OCI-LY7 (cell line): ENCODE results near the gene TMEM176A. TPM values are rescaled to one million over a fixed set of nuclear protein-coding genes. Genes with fewer than 3 reads are reported as not detected.

Experiments
- BruUV-seq: library from RNA; stranded (reverse); fragments of 400-500 nt; replicated peaks from 2 replicates; lab custom pipeline; 2021; lab: Mats Ljungman, UMichigan
- CTCF ChIA-PET: fragments of 300-600 bp; sonication (Branson Sonifier 250); formaldehyde crosslinking; loops from one replicate; lab custom pipeline; 2022; ENCODE audit warnings: antibody characterized with exemption; ENCODE audit not compliant: unreplicated experiment; lab: Charles Lee
- POLR2A ChIA-PET: fragments of 300-600 bp; sonication (Branson Sonifier 250); formaldehyde crosslinking; loops from one replicate; lab custom pipeline; 2022; ENCODE audit warnings: antibody characterized with exemption; lab: Charles Lee
- DNase-seq: peaks from one replicate; pipeline ENCODE4 v3.0.0-alpha.2; 2015; ENCODE audit warnings: low spot score
- H2AFZ ChIP-seq: fragments of 200-600 bp; sonication (generic), shearing (Covaris generic); 2 replicates; pipeline ENCODE4 v1.6.1; 2014; ENCODE audit warnings: mild to moderate bottlenecking, antibody characterized with exemption, low read length, moderate library complexity
- H3K27ac ChIP-seq: fragments of 200-600 bp; sonication (generic); 2 replicates; pipeline ENCODE4 v1.5.1; 2014; ENCODE audit warnings: mixed run types, low read depth, mild to moderate bottlenecking, moderate library complexity, low read length, inconsistent platforms; ENCODE audit not compliant: poor library complexity, severe bottlenecking
- H3K36me3 ChIP-seq: fragments of 200-600 bp; sonication (generic); 2 replicates; pipeline ENCODE4 v1.6.1; 2014; ENCODE audit warnings: mild to moderate bottlenecking, antibody characterized with exemption, low read length, moderate library complexity, mixed read lengths; ENCODE audit not compliant: insufficient read depth
- H3K4me1 ChIP-seq: fragments of 200-600 bp; sonication (generic); 2 replicates; pipeline ENCODE4 v1.5.1; 2014; ENCODE audit warnings: mild to moderate bottlenecking, low read length; ENCODE audit not compliant: insufficient read depth, poor library complexity, severe bottlenecking
- H3K4me2 ChIP-seq: fragments of 200-600 bp; sonication (generic); 2 replicates; pipeline ENCODE4 v1.6.1; 2014; ENCODE audit warnings: mild to moderate bottlenecking, low read length
- H3K4me3 ChIP-seq: fragments of 200-600 bp; sonication (generic); 2 replicates; pipeline ENCODE4 v1.5.1; 2014; ENCODE audit warnings: mild to moderate bottlenecking, low read depth, low read length; ENCODE audit not compliant: poor library complexity, severe bottlenecking
- H3K79me2 ChIP-seq: fragments of 200-600 bp; sonication (generic); 2 replicates; pipeline ENCODE4 v1.6.1; 2016; ENCODE audit warnings: low read depth, mild to moderate bottlenecking, low read length, moderate library complexity, mixed read lengths; ENCODE audit not compliant: insufficient read depth
- H3K9me2 ChIP-seq: fragments of 200-600 bp; sonication (generic); 2 replicates; pipeline ENCODE4 v1.6.1; 2016; ENCODE audit warnings: mild to moderate bottlenecking, low read length, mixed read lengths; ENCODE audit not compliant: insufficient read depth
- H3K9me3 ChIP-seq: fragments of 200-600 bp; sonication (generic); 2 replicates; pipeline ENCODE4 v1.6.1; 2014; ENCODE audit warnings: mild to moderate bottlenecking, mixed run types, low read length, mixed read lengths
- H4K20me1 ChIP-seq: fragments of 200-600 bp; sonication (generic); 2 replicates; pipeline ENCODE4 v1.6.1; 2014; ENCODE audit warnings: mild to moderate bottlenecking, antibody characterized with exemption, low read length, moderate library complexity, mixed read lengths; ENCODE audit not compliant: insufficient read depth
- CTCF ChIP-seq: fragments of 200-600 bp; sonication (generic); conservative IDR thresholded peaks from 2 replicates; pipeline ENCODE4 v1.5.1; 2014; ENCODE audit warnings: mild to moderate bottlenecking, antibody characterized with exemption, low read length, moderate library complexity, mixed read lengths
- EZH2phosphoT487 ChIP-seq: fragments of 200-600 bp; sonication (generic); IDR thresholded peaks from 2 replicates; pipeline ENCODE4 v1.6.1; 2018; ENCODE audit warnings: low read depth, borderline replicate concordance, mild to moderate bottlenecking, mixed run types, antibody characterized with exemption, low read length, moderate library complexity, mixed read lengths
- intact Hi-C: fragments of 100-400 bp; cut with micrococcal nuclease; formaldehyde crosslinking; loops from one replicate; pipeline ENCODE4 v1.10.0; 2022; ENCODE audit not compliant: unreplicated experiment
- total RNA-seq, 2 experiments: library from RNA; depleted of rRNA in 1 of 2; stranded (reverse); fragments of >200 nt in 1 of 2; shearing (Covaris generic) in 1 of 2; gene quantifications; 2 replicates each; pipeline ENCODE4 v1.2.3, GENCODE V29; 2014 to 2022

The TMEM176A gene
- total RNA-seq, 2 experiments from 2014 or later = not detected

- ChIA-PET POLR2A (interaction anchor here (0.6 kb wide), 1 partner anchor 674 kb away, joined by 3 read pairs; no protein-coding TSS in a partner anchor), CTCF (no interaction called here)
- H3K4me2 ChIP-seq = no peak within 1 kb of the TSS
- intact Hi-C loops = no loop called here
- no peak within 1 kb of the TSS for H3K4me3 ChIP-seq
- H3K36me3 ChIP-seq = no peaks in the 10 kb centered on the region
- no peaks in the 10 kb centered on the region for H3K79me2 ChIP-seq
- H2AFZ ChIP-seq = no peak within 1 kb of the TSS
- no peak for TF ChIP-seq CTCF
- TF ChIP-seq EZH2phosphoT487 = no peak
- H3K4me1 ChIP-seq = no peaks in the 10 kb centered on the region
- DNase-seq = no peak
- BruUV-seq = no TSS peak
- no peak within 1 kb of the TSS for H3K27ac ChIP-seq
- H4K20me1 ChIP-seq = no peaks in the 10 kb centered on the region
- no peaks in the 10 kb centered on the region for H3K9me2 ChIP-seq
- no peaks in the 10 kb centered on the region for H3K9me3 ChIP-seq
Measured at GRCh38 chr7:150799741-150800580, 608 bp upstream of the TMEM176A start, which contains the start of gene TMEM176B. Gene TMEM176B (minus strand): TSS chr7:150800364. CDS start chr7:150796569, 3,795 bp downstream.

- no peaks in the 10 kb centered on the region for H3K9me2 ChIP-seq
- intact Hi-C loops = no loop called here
- no peak for DNase-seq
- no peaks in the 10 kb centered on the region for H3K79me2 ChIP-seq
- H3K4me1 ChIP-seq = no peaks in the 10 kb centered on the region
- no peaks in the 10 kb centered on the region for H3K36me3 ChIP-seq
- POLR2A ChIA-PET = no interaction called here
- TF ChIP-seq EZH2phosphoT487 = no peak
- TF ChIP-seq CTCF = no peak
- CTCF ChIA-PET = no interaction called here
- no peaks in the 10 kb centered on the region for H3K9me3 ChIP-seq
- no TSS peak for BruUV-seq
- H4K20me1 ChIP-seq = no peaks in the 10 kb centered on the region
- no peak overlapping the region for H2AFZ ChIP-seq
- H3K4me2 ChIP-seq = no peak overlapping the region
- no peak overlapping the region for H3K27ac ChIP-seq
- no peak overlapping the region for H3K4me3 ChIP-seq
Measured at GRCh38 chr7:150801242-150801945, 825 bp downstream of the TMEM176A start.
